Breast epithelium (tissue), 3 donors: ENCODE measurements around the gene ZNF181.

Experiments used
- CTCF ChIP-seq, 3 donors: fragments of 450-650 bp; IDR thresholded peaks; one replicate each; pipeline ENCODE4 v1.5.1; 2016 to 2017; ENCODE audit warnings: antibody characterized with exemption in 3 of 3, mild to moderate bottlenecking in 3 of 3, moderate library complexity in 3 of 3
- POLR2A ChIP-seq: fragments of 450-650 bp; IDR thresholded peaks from one replicate; pipeline ENCODE4 v1.6.1; 2016; ENCODE audit warnings: antibody characterized with exemption, mild to moderate bottlenecking, moderate library complexity
- POLR2AphosphoS5 ChIP-seq, 3 donors: sonication (generic); formaldehyde crosslinking; IDR thresholded peaks; one replicate each; pipeline ENCODE4 v1.6.1; 2017; ENCODE audit warnings: antibody characterized with exemption in 3 of 3

DNA sequence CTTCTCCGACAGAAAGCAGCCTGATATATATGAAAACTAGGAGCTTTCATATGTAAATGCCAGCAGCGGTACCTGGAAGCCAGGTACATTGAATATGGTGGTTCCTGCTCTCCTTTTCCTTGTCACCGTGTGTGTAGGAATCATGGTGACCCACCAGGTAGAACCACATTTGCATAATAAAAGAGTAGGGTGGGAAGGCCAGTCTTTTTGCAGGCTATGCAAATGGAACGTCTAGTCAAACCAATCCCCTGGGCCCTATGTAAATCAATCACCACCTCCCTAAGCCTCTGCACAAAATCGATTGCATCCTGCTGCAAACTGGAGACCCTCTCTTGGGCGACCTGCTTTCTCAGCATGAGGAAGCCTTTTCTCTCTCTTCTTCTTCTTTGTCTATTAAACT lies 22.2 kb upstream of the ZNF181 start:
- TF ChIP-seq CTCF (IDR thresholded peaks at IDR 0.05) (no peak), POLR2A (no peak), POLR2AphosphoS5 (IDR thresholded peaks at IDR 0.05) (no peak)
